MM.1S (cell line): ENCODE results near the gene MED13L.

Experiments used
- EZH2 ChIP-seq: fragments of 300-600 bp; sonication (generic); optimal IDR thresholded peaks from 2 replicates; pipeline ENCODE3; 2017; ENCODE audit warnings: low read depth, mild to moderate bottlenecking, antibody characterized with exemption, low read length, mixed read lengths
- TF ChIP-seq, protein P1 (sequence below): fragments of 300-600 bp; sonication (generic); IDR thresholded peaks from 2 replicates; pipeline ENCODE4 v1.5.1; 2016; ENCODE audit warnings: antibody characterized with exemption, low read length, mixed read lengths

DNA sequence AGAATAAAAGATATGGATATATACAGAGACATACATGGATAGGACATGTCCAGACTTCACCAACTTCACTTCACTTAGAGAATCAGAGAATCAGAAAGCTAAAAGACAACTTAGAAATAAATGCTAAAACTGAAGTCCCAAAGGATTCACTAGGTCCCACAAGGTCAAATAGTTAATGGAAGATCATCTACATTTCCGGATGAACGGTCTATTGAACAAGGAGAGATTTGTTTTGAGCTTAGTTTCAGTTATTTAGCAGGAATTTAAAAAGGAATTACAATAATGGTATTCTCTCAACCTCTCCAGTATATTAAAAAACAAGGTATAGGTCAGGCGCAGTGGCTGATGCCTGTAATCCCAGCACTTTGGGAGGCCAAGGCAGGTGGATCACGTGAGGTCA, 187.0 kb downstream of the MED13L start:
- TF ChIP-seq, protein P1, sequence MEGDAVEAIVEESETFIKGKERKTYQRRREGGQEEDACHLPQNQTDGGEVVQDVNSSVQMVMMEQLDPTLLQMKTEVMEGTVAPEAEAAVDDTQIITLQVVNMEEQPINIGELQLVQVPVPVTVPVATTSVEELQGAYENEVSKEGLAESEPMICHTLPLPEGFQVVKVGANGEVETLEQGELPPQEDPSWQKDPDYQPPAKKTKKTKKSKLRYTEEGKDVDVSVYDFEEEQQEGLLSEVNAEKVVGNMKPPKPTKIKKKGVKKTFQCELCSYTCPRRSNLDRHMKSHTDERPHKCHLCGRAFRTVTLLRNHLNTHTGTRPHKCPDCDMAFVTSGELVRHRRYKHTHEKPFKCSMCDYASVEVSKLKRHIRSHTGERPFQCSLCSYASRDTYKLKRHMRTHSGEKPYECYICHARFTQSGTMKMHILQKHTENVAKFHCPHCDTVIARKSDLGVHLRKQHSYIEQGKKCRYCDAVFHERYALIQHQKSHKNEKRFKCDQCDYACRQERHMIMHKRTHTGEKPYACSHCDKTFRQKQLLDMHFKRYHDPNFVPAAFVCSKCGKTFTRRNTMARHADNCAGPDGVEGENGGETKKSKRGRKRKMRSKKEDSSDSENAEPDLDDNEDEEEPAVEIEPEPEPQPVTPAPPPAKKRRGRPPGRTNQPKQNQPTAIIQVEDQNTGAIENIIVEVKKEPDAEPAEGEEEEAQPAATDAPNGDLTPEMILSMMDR = no peak
- no peak for TF ChIP-seq EZH2
